HEK293T (cell line): ENCODE measurements around the gene POLR1E.

Experiments
- CTCF ChIA-PET: fragments of 350-600 bp; formaldehyde crosslinking; extraction: SDS; loops from one replicate; lab custom pipeline; 2021; ENCODE audit warnings: antibody characterized with exemption, inconsistent platforms; lab: Yijun Ruan, JAX
- POLR2A ChIA-PET: fragments of 350-600 bp; formaldehyde crosslinking; extraction: SDS; loops from one replicate; lab custom pipeline; 2020; ENCODE audit warnings: antibody characterized with exemption, inconsistent platforms; lab: Yijun Ruan, JAX
- DNase-seq: peaks from one replicate; pipeline ENCODE4 v3.0.0; 2012; ENCODE audit warnings: mixed read lengths; ENCODE audit errors: extremely low spot score
- ARNT ChIP-seq: fragments of 450-650 bp; IDR thresholded peaks from 2 replicates; pipeline ENCODE4 v1.6.1; 2017; ENCODE audit warnings: mild to moderate bottlenecking
- BHLHE40 ChIP-seq: fragments of 450-650 bp; IDR thresholded peaks from 2 replicates; pipeline ENCODE4 v1.6.1; 2016; ENCODE audit warnings: mild to moderate bottlenecking, moderate library complexity, borderline replicate concordance
- CTBP1 ChIP-seq: fragments of 450-650 bp; IDR thresholded peaks from 2 replicates; pipeline ENCODE4 v1.6.1; 2016; ENCODE audit warnings: borderline replicate concordance
- ELF4 ChIP-seq: fragments of 450-650 bp; IDR thresholded peaks from 2 replicates; pipeline ENCODE4 v1.6.1; 2017; ENCODE audit warnings: antibody characterized with exemption
- FOXA1 ChIP-seq: fragments of 450-650 bp; IDR thresholded peaks from 2 replicates; pipeline ENCODE4 v1.6.1; 2016; ENCODE audit warnings: mild to moderate bottlenecking
- FOXK2 ChIP-seq: fragments of 450-650 bp; IDR thresholded peaks from 2 replicates; pipeline ENCODE4 v1.6.1; 2016; ENCODE audit warnings: mild to moderate bottlenecking
- FOXM1 ChIP-seq: fragments of 450-650 bp; IDR thresholded peaks from 2 replicates; pipeline ENCODE4 v1.6.1; 2017; ENCODE audit warnings: mild to moderate bottlenecking, borderline replicate concordance
- HDGF ChIP-seq: fragments of 450-650 bp; IDR thresholded peaks from 2 replicates; pipeline ENCODE4 v1.6.1; 2017; ENCODE audit warnings: antibody characterized with exemption, borderline replicate concordance
- L3MBTL2 ChIP-seq: fragments of 450-650 bp; conservative IDR thresholded peaks from 2 replicates; pipeline ENCODE4 v1.6.1; 2016; ENCODE audit warnings: mild to moderate bottlenecking
- LEF1 ChIP-seq: fragments of 450-650 bp; IDR thresholded peaks from 2 replicates; pipeline ENCODE4 v1.6.1; 2017; ENCODE audit warnings: mild to moderate bottlenecking, borderline replicate concordance
- NFRKB ChIP-seq: fragments of 450-650 bp; IDR thresholded peaks from 2 replicates; pipeline ENCODE4 v1.6.1; 2016; ENCODE audit warnings: mild to moderate bottlenecking, moderate library complexity
- SP1 ChIP-seq: fragments of 450-650 bp; IDR thresholded peaks from 2 replicates; pipeline ENCODE4 v1.6.1; 2017
- SUZ12 ChIP-seq: fragments of 450-650 bp; IDR thresholded peaks from 2 replicates; pipeline ENCODE4 v1.6.1; 2016; ENCODE audit warnings: mild to moderate bottlenecking
- TARDBP ChIP-seq: fragments of 450-650 bp; IDR thresholded peaks from 2 replicates; pipeline ENCODE4 v1.6.1; 2016
- ZNF384 ChIP-seq: fragments of 450-650 bp; IDR thresholded peaks from 2 replicates; pipeline ENCODE4 v1.6.1; 2016
- TF ChIP-seq, protein P1 (sequence below): fragments of 450-650 bp; IDR thresholded peaks from 2 replicates; pipeline ENCODE4 v1.6.1; 2016

The POLR1E gene

DNA sequence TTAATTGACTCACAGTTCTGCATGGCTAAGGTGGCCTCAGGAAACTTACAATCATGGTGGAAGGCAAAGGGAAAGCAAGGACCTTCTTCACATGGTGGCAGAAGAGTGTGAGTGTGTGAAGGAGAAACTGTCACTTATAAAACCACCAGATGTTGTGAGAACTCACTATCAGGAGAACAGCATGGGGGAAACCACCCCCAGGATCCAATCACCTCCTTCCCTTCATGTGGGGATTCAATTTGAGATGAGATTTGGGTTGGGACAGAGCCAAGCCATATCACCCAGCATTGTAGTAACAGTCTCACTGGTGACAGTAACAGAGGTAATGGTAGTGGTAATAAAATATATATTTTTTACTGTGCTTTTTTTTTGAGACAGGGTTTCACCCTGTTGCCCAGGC is 38.6 kb upstream of the POLR1E start:
- ChIA-PET POLR2A (no interaction called here), CTCF (no interaction called here)
- TF ChIP-seq, protein P1, sequence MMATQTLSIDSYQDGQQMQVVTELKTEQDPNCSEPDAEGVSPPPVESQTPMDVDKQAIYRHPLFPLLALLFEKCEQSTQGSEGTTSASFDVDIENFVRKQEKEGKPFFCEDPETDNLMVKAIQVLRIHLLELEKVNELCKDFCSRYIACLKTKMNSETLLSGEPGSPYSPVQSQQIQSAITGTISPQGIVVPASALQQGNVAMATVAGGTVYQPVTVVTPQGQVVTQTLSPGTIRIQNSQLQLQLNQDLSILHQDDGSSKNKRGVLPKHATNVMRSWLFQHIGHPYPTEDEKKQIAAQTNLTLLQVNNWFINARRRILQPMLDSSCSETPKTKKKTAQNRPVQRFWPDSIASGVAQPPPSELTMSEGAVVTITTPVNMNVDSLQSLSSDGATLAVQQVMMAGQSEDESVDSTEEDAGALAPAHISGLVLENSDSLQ, result no peak
- TF ChIP-seq FOXK2 (no peak), SUZ12 (no peak), FOXA1 (no peak), ARNT (no peak)
- no peak for DNase-seq

DNA sequence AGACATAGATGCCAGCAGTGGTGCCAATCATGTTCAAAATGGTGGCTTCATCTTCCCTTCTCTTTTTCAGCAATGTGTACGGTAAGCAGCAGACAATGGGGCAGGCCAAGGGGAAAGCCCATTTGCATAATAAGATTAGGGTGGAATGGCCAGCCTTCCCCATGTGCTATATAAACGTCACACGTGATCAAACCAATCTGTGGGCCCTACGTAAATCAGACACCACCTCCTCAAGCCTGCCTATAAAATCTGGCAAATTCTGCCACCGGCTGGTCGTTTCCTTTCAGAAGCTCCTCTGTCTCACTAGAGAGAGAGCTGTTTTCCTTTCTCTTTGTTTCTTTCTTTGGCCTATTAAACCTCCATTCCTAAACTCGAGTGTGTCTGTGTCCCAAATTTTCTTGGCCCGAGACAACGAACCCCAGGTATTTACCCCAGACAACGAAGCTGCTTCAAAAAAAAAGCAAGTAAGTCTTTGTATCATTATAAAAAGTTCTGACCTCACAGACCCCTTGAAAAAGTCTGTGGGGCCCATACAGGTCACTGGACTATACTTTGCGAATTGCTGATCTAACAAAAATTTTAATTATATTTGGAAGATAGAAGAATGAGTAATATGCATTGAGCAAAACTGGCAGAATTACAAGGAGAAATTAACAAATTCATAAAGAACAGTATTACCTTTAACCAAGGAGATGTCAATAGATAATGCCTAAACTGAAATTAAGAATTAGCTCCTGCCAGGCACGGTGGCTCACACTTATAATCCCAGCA is 35.7 kb upstream of the POLR1E start:
- TF ChIP-seq L3MBTL2 (no peak), FOXA1 (no peak), BHLHE40 (no peak), HDGF (no peak), ARNT (no peak), SP1 (no peak), TARDBP (no peak)
- TF ChIP-seq, protein P1, result no peak
- no peak for DNase-seq
- ChIA-PET CTCF (no interaction called here), POLR2A (interaction anchor here (0.6 to 1.1 kb wide), 3 partner anchors 14 to 574 kb away, joined by 3 to 4 read pairs (median 3); no protein-coding TSS in a partner anchor)

DNA sequence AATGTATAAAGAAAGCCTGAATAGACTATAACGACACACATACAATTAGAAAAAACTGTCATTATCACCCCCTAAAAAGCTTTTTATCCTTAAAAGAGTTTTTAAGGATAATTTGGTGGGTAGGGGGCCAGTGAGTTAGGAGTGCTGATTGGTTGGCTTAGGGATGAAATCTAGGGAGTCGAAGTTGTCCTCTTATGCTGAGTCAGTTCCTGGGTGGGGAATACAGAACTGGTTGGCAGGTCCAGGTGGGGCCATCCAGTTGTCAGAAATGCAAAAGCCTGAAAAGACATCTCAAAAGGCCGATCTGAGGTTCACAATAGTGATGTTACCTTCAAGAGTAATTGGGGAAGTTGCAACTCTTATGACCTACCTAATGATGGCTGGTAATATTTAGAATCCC is 34.1 kb upstream of the POLR1E start:
- DNase-seq, result no peak
- TF ChIP-seq SUZ12, result no peak
- no peak for TF ChIP-seq ELF4
- ChIA-PET POLR2A (no interaction called here), CTCF (no interaction called here)

DNA sequence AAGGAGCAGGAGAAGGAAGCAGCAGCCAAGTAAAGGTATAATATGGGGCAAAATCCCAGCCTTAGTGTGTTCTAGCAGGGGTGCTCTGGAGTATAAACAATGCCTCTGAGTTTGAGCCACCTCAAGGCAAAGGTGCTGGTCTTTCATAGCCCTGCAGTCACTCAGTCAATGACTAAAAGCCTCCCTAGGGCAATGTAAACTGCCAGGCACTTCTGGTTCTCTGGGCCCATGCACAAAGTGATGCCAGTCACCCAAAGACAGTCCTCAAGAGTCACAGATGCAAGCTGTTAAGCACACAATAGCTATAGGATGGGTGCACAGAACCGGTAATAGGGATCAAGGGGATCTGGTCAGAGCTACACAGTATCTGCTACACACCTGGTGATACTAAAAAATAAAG is 33.1 kb upstream of the POLR1E start:
- no peak for DNase-seq
- POLR2A ChIA-PET, result interaction anchor here (1.0 kb wide), 1 partner anchor 14 kb away, joined by 3 read pairs; no protein-coding TSS in a partner anchor
- TF ChIP-seq NFRKB, result no peak
- TF ChIP-seq FOXA1, result no peak
- TF ChIP-seq ZNF384, result no peak
- TF ChIP-seq CTBP1, result no peak
- TF ChIP-seq, protein P1, result no peak
- TF ChIP-seq FOXM1, result no peak
- TF ChIP-seq SUZ12, result no peak
- TF ChIP-seq SP1, result no peak
- no peak for TF ChIP-seq TARDBP
- no peak for TF ChIP-seq L3MBTL2
- TF ChIP-seq BHLHE40, result no peak
- TF ChIP-seq HDGF, result no peak
- no peak for TF ChIP-seq FOXK2
- TF ChIP-seq ARNT, result no peak
- TF ChIP-seq LEF1, result no peak
- TF ChIP-seq ELF4, result no peak
- CTCF ChIA-PET, result no interaction called here

DNA sequence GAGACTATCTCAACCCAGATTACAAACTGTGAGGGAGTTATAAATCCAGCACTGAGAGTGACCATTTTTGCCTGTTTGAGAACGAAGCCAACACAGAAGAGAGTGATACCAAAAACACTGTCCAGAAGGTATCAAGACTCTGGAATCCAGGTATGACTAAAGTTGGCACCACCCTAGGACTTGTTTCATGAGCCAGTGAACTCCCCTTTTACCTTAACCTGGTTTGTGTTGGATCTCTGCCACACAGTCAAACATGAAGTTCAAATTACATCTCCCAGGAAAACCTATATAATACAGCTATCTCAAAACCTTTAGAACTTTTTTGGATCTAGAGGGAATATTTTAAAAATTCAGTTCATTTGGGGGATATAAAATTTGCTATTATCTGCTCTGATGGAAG is 31.9 kb upstream of the POLR1E start:
- ChIA-PET CTCF (no interaction called here), POLR2A (no interaction called here)
- TF ChIP-seq ZNF384 (no peak), FOXA1 (no peak), NFRKB (no peak), HDGF (no peak), LEF1 (no peak), BHLHE40 (no peak), L3MBTL2 (no peak), FOXK2 (no peak), ARNT (no peak)
- TF ChIP-seq, protein P1, result no peak
- DNase-seq, result no peak

DNA sequence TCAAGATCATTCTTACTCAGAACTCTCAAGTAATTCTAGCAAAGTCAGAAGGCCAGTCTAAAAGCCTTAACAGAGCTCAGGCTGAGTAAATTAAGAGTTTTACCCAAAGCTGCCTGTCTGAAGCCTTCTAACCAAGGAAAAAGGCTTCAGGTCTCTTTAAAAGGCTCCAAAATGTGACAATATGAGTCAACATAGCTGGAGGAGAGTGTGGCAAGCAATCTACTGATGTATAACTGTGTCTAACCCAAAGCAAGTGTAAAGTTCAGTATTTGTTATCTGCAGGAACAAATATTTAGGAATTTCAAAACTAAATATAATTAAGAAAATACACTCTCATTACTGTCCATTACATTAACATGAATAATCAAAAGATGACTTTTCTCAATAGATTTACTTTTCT is 31.5 kb upstream of the POLR1E start:
- POLR2A ChIA-PET, result no interaction called here

More for the DNA sequence above, 31.5 kb upstream of the POLR1E start:
- CTCF ChIA-PET, result no interaction called here
- DNase-seq, result no peak
- TF ChIP-seq FOXA1, result no peak
- TF ChIP-seq FOXK2, result no peak
- TF ChIP-seq CTBP1, result no peak
- no peak for TF ChIP-seq LEF1
- no peak for TF ChIP-seq SP1
